Measurements from ENCODE around the gene PPP2R5E. TPM values are rescaled to one million over a fixed set of nuclear protein-coding genes. Genes with fewer than 3 reads are reported as not detected.

Gene PPP2R5E
- total and polyA plus RNA-seq, 10 of the 15 experiments (the other 5 are each of a cell fraction or from before 2014, with no cell fraction given): 11.4 to 56.2 (median 22.7) TPM

- Histone ChIP-seq H3K36me3 (ENCODE audit: control insufficient read depth in 2 of 2, insufficient read depth in 2 of 2, low read length in 1 of 2) (no peaks in the 10 kb centered on the region; a peak in 2 of 4 replicates), H3K4me1 (ENCODE audit: control insufficient read depth, insufficient read depth, low read length) (peaks cover 8% of the 10 kb centered on the region), H3K27ac (ENCODE audit: control insufficient read depth, insufficient read depth) (no peak overlapping the region), H4K20me1 (ENCODE audit: control insufficient read depth, insufficient read depth) (no peaks in the 10 kb centered on the region; the same call in 1 of the 2 replicates), H3K9me3 (replicated peaks; ENCODE audit: control insufficient read depth, insufficient read depth, low read length) (no peaks in the 10 kb centered on the region), H3K9ac (ENCODE audit: control insufficient read depth, insufficient read depth, low read length) (no peak overlapping the region), H3K79me2 (ENCODE audit: control insufficient read depth, insufficient read depth, low read length) (peaks cover 23% of the 10 kb centered on the region), H2AFZ (ENCODE audit: control insufficient read depth, low read depth, low read length) (no peak overlapping the region), H3K4me2 (ENCODE audit: control insufficient read depth, insufficient read depth) (no peak overlapping the region), H3K27me3 (replicated peaks in 1 of 2; ENCODE audit: control insufficient read depth in 2 of 2, insufficient read depth in 2 of 2, low read length in 1 of 2) (no peaks in the 10 kb centered on the region), H3K4me3 (no peak overlapping the region)
- FAIRE-seq (no peak), ATAC-seq (no peak), DNase-seq (ENCODE audit: low read depth, low spot score) (no peak)
- POLR2A ChIA-PET: interaction anchor here (0.6 to 1.4 kb wide), 3 partner anchors 15 to 770 kb away, joined by 3 to 4 read pairs (median 4); partner anchors contain the start of gene PPP2R5E
- intact Hi-C loops (cut with micrococcal nuclease; ENCODE audit: unreplicated experiment): no loop called here
- RAD21 ChIA-PET (ENCODE audit: unreplicated experiment): interaction anchor here (0.7 to 1.2 kb wide), 3 partner anchors 36 to 80 kb away, joined by 3 to 4 read pairs (median 3); no protein-coding TSS in a partner anchor
- BruUV-seq (replicated peaks): no TSS peak
- no peak for TF ChIP-seq FOS (IDR thresholded peaks at IDR 0.05; ENCODE audit: borderline replicate concordance, extremely low read depth, insufficient read length)
- TF ChIP-seq EZH2 (IDR thresholded peaks at IDR 0.05; ENCODE audit: borderline replicate concordance, control insufficient read depth, low read depth, low read length): no peak
- TF ChIP-seq ZBTB11 (CRISPR knock-in tag; IDR thresholded peaks at IDR 0.05): no peak
- TF ChIP-seq SIN3A (IDR thresholded peaks at IDR 0.05; ENCODE audit: low read depth, low read length): no peak
- no peak for TF ChIP-seq EGR1 (IDR thresholded peaks at IDR 0.05; ENCODE audit: borderline replicate concordance in 1 of 2, low read depth in 2 of 2, low read length in 2 of 2)
- WGBS (ENCODE audit: insufficient coverage, insufficient replicate concordance, low lambda C conversion rate, missing lambda C conversion rate): over 99% methylated on average over 5 of the region's 5 CpGs
- CTCF ChIA-PET: interaction anchor here (0.6 to 2.1 kb wide), 5 partner anchors 8 to 111 kb away, joined by 3 to 5 read pairs (median 4); partner anchors contain the start of gene PPP2R5E
- in situ Hi-C loops (cut with MboI): no loop called here
- SMC1A ChIA-PET (ENCODE audit: uncharacterized antibody, unreplicated experiment): interaction anchor here (0.6 to 3.3 kb wide), 11 partner anchors 8 to 503 kb away, joined by 3 to 12 read pairs (median 4); partner anchors contain the start of gene PPP2R5E
Measured at GRCh38 chr14:63432228-63432627, 110.9 kb downstream of the PPP2R5E start.

Data from GM12878 (cell line).